Stimulated activated CD4-positive, alpha-beta T cell treated with anti-CD3 and anti-CD28 coated beads, Interleukin-12 subunit alpha, Interleukin-12 subunit beta, amount 100 ng/mL, for 4 hours (primary cell): Measurements from ENCODE around the gene FBXW4.
A peak's percentile ranks its signal among the peaks of the same experiment; 100 is the strongest.

Experiments used
- DNase-seq: peaks from one replicate; pipeline ENCODE4 v3.0.0-alpha.2; 2020

The FBXW4 gene

GRCh38 chr10:101695404-101695890 is 477 bp upstream of the FBXW4 start:
- no peak for DNase-seq

GRCh38 chr10:101693978-101694673 is 844 bp downstream of the FBXW4 start:
- DNase-seq: peak; percentile 63

- DNase-seq: no peak
Observed at GRCh38 chr10:101693651-101693977, 1.4 kb downstream of the FBXW4 start.

GRCh38 chr10:101691081-101691480 is 3.9 kb downstream of the FBXW4 start:
- no peak for DNase-seq

- DNase-seq: no peak
Observed at GRCh38 chr10:101690461-101690860, 4.5 kb downstream of the FBXW4 start.

- DNase-seq: no peak
Observed at GRCh38 chr10:101687071-101687658, 7.8 kb downstream of the FBXW4 start.

- no peak for DNase-seq
Observed at GRCh38 chr10:101686133-101686925, 8.6 kb downstream of the FBXW4 start.

- DNase-seq: no peak
Observed at GRCh38 chr10:101684782-101685181, 10.2 kb downstream of the FBXW4 start.

- no peak for DNase-seq
Observed at GRCh38 chr10:101683276-101683675, 11.7 kb downstream of the FBXW4 start.

GRCh38 chr10:101682172-101682825 is 12.7 kb downstream of the FBXW4 start:
- no peak for DNase-seq

GRCh38 chr10:101676565-101676964 is 18.4 kb downstream of the FBXW4 start:
- DNase-seq: no peak

GRCh38 chr10:101675115-101675514 is 19.9 kb downstream of the FBXW4 start:
- DNase-seq: no peak

GRCh38 chr10:101672536-101672935 is 22.4 kb downstream of the FBXW4 start:
- no peak for DNase-seq

GRCh38 chr10:101671453-101671852 is 23.5 kb downstream of the FBXW4 start:
- no peak for DNase-seq

GRCh38 chr10:101670635-101671034 is 24.3 kb downstream of the FBXW4 start:
- DNase-seq: no peak

GRCh38 chr10:101669181-101669580 is 25.8 kb downstream of the FBXW4 start:
- DNase-seq: no peak

GRCh38 chr10:101668566-101668965 is 26.4 kb downstream of the FBXW4 start:
- DNase-seq: no peak

GRCh38 chr10:101666083-101666482 is 28.9 kb downstream of the FBXW4 start:
- no peak for DNase-seq

- DNase-seq: no peak
Observed at GRCh38 chr10:101663097-101663496, 31.9 kb downstream of the FBXW4 start.

- no peak for DNase-seq
Observed at GRCh38 chr10:101660256-101660655, 34.7 kb downstream of the FBXW4 start.

- DNase-seq: no peak
Observed at GRCh38 chr10:101658975-101659374, 36.0 kb downstream of the FBXW4 start.

- no peak for DNase-seq
Observed at GRCh38 chr10:101656890-101657289, 38.1 kb downstream of the FBXW4 start.

- no peak for DNase-seq
Observed at GRCh38 chr10:101655570-101655969, 39.4 kb downstream of the FBXW4 start.
